Neural progenitor cell (in vitro differentiated cells): ENCODE data around the gene SLC29A1. TPM values are rescaled to one million over a fixed set of nuclear protein-coding genes. Genes with fewer than 3 reads are reported as not detected.

Experiments
- DNase-seq: peaks from one replicate; pipeline ENCODE4 v3.0.0-alpha.2; 2016; ENCODE audit warnings: low spot score
- H2AFZ ChIP-seq: fragments of 200-600 bp; sonication (generic); replicated peaks from 2 replicates; pipeline ENCODE4 v1.6.1; 2016; ENCODE audit warnings: antibody characterized with exemption
- H3F3A ChIP-seq: fragments of 200-600 bp; sonication (generic); 2 replicates; pipeline ENCODE4 v1.6.1; 2016; ENCODE audit warnings: antibody characterized with exemption, low read depth
- H3K27ac ChIP-seq: fragments of 200-600 bp; sonication (generic); 2 replicates; pipeline ENCODE4 v1.5.1; 2016; ENCODE audit warnings: mild to moderate bottlenecking
- H3K27me3 ChIP-seq: fragments of 200-600 bp; sonication (generic); 2 replicates; pipeline ENCODE4 v1.6.1; 2016; ENCODE audit warnings: mild to moderate bottlenecking, moderate library complexity
- H3K36me3 ChIP-seq: fragments of 200-600 bp; sonication (generic); 2 replicates; pipeline ENCODE4 v1.5.1; 2016
- H3K4me1 ChIP-seq: fragments of 200-600 bp; sonication (generic); 2 replicates; pipeline ENCODE4 v1.6.1; 2016; ENCODE audit warnings: mixed run types
- H3K4me2 ChIP-seq: fragments of 200-600 bp; sonication (generic); 2 replicates; pipeline ENCODE4 v1.6.1; 2016
- H3K4me3 ChIP-seq: fragments of 200-600 bp; sonication (generic); 2 replicates; pipeline ENCODE4 v1.5.1; 2016
- H3K79me2 ChIP-seq: fragments of 200-600 bp; sonication (generic); 2 replicates; pipeline ENCODE4 v1.6.1; 2016; ENCODE audit warnings: low read depth
- H3K9ac ChIP-seq: fragments of 200-600 bp; sonication (generic); 2 replicates; pipeline ENCODE4 v1.6.1; 2016
- H3K9me3 ChIP-seq: fragments of 200-600 bp; sonication (generic); 2 replicates; pipeline ENCODE4 v1.5.1; 2016; ENCODE audit warnings: low read depth
- H4K20me1 ChIP-seq: fragments of 200-600 bp; sonication (generic); 2 replicates; pipeline ENCODE4 v1.6.1; 2016; ENCODE audit warnings: low read depth
- H3K27ac Mint-ChIP-seq: 3 replicates; pipeline ENCODE4 v1.8.0; 2021; ENCODE audit warnings: mixed read lengths
- H3K27me3 Mint-ChIP-seq: 2 replicates; pipeline ENCODE4 v1.8.0; 2022; ENCODE audit warnings: low read depth, mild to moderate bottlenecking, inconsistent platforms, moderate library complexity, mixed read lengths; ENCODE audit not compliant: insufficient read depth
- H3K36me3 Mint-ChIP-seq: 3 replicates; pipeline ENCODE4 v1.8.0; 2021; ENCODE audit warnings: mixed read lengths
- H3K4me1 Mint-ChIP-seq: 3 replicates; pipeline ENCODE4 v1.8.0; 2021; ENCODE audit warnings: mixed read lengths
- H3K4me3 Mint-ChIP-seq: 3 replicates; pipeline ENCODE4 v1.8.0; 2021; ENCODE audit warnings: mild to moderate bottlenecking, moderate library complexity, mixed read lengths
- H3K9me3 Mint-ChIP-seq: 3 replicates; pipeline ENCODE4 v1.8.0; 2020; ENCODE audit warnings: mixed read lengths
- CTCF ChIP-seq: fragments of 200-600 bp; sonication (generic); IDR thresholded peaks from 2 replicates; pipeline ENCODE4 v1.5.1; 2017; ENCODE audit warnings: antibody characterized with exemption, mild to moderate bottlenecking
- EZH2 ChIP-seq: fragments of 200-600 bp; sonication (generic); IDR thresholded peaks from 2 replicates; pipeline ENCODE4 v1.6.1; 2017; ENCODE audit warnings: antibody characterized with exemption, mild to moderate bottlenecking, moderate library complexity
- EZH2phosphoT487 ChIP-seq: fragments of 200-600 bp; sonication (generic); IDR thresholded peaks from 2 replicates; pipeline ENCODE4 v1.6.1; 2017; ENCODE audit warnings: antibody characterized with exemption
- total RNA-seq: library from RNA; depleted of rRNA; stranded (reverse); fragments of >200 nt; gene quantifications from 2 replicates; pipeline ENCODE4 v1.2.3, GENCODE V29; 2015; ENCODE audit warnings: low replicate concordance

The SLC29A1 gene
- total RNA-seq, 1 donor from 2014 or later: 34.8 TPM

DNA sequence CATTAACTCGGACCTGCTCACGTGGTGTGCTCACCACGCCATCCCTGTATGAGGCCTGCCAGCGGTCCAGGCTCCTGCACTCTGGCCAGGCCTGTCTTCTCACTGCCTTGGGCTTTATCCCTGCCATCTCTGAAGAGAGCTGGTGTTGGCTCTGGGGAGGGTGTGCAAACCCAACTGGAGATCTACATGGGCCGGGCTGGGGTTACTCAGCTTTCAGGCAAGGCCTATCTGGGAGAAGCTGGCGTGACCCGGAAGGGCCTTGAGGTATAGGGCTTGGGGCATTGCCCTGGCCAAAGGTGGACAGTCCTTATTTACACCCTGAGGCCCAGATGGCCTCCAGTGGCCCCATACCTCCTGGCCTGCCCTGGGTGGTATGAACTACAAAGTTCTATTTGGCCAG, 5.0 kb downstream of the SLC29A1 start:
- Histone ChIP-seq H2AFZ (no peak overlapping the region), H3K36me3 (no peaks in the 10 kb centered on the region), H3K79me2 (peaks cover 31% of the 10 kb centered on the region), H3K4me3 (no peak overlapping the region), H3K27ac (no peak overlapping the region), H3K27me3 (no peaks in the 10 kb centered on the region), H3K4me1 (peaks cover 34% of the 10 kb centered on the region), H3K4me2 (no peak overlapping the region), H4K20me1 (peaks cover 41% of the 10 kb centered on the region), H3F3A (peaks cover 11% of the 10 kb centered on the region), H3K9me3 (no peaks in the 10 kb centered on the region), H3K9ac (no peak overlapping the region)
- TF ChIP-seq CTCF (no peak), EZH2phosphoT487 (no peak), EZH2 (no peak)
- Mint-ChIP-seq H3K27ac (peak overlapping the region; percentile 40), H3K4me3 (no peak overlapping the region), H3K27me3 (peaks cover 2% of the 10 kb centered on the region), H3K9me3 (no peaks in the 10 kb centered on the region), H3K4me1 (peaks cover 36% of the 10 kb centered on the region), H3K36me3 (peaks cover 7% of the 10 kb centered on the region)
- DNase-seq: no peak

GRCh38 chr6:44228836-44229235, 5.4 kb downstream of the SLC29A1 start:
- Histone ChIP-seq H3K4me3 (no peak overlapping the region), H3K27ac (no peak overlapping the region), H3K9me3 (no peaks in the 10 kb centered on the region)

GRCh38 chr6:44229376-44230033, 6.1 kb downstream of the SLC29A1 start:
- H3K36me3 ChIP-seq: no peaks in the 10 kb centered on the region
- peaks cover 8% of the 10 kb centered on the region for H3F3A ChIP-seq
- no peak overlapping the region for H3K4me2 ChIP-seq
- TF ChIP-seq EZH2phosphoT487 (no peak), EZH2 (no peak), CTCF (no peak)
- H3K27me3 Mint-ChIP-seq: peaks cover 6% of the 10 kb centered on the region
- peaks cover 34% of the 10 kb centered on the region for H4K20me1 ChIP-seq
- H3K36me3 Mint-ChIP-seq: peaks cover 9% of the 10 kb centered on the region
- H3K4me1 Mint-ChIP-seq: peaks cover 37% of the 10 kb centered on the region
- no peak overlapping the region for H3K4me3 ChIP-seq
- H3K27ac Mint-ChIP-seq: no peak overlapping the region
- no peaks in the 10 kb centered on the region for H3K9me3 ChIP-seq
- no peak for DNase-seq
- H2AFZ ChIP-seq: no peak overlapping the region
- H3K9me3 Mint-ChIP-seq: no peaks in the 10 kb centered on the region
- no peak overlapping the region for H3K9ac ChIP-seq
- H3K27ac ChIP-seq: no peak overlapping the region
- H3K4me3 Mint-ChIP-seq: peak overlapping the region; percentile 48
- H3K79me2 ChIP-seq: peaks cover 26% of the 10 kb centered on the region
- H3K27me3 ChIP-seq: no peaks in the 10 kb centered on the region
- peaks cover 33% of the 10 kb centered on the region for H3K4me1 ChIP-seq

More at GRCh38 chr6:44228836-44229235, 5.4 kb downstream of the SLC29A1 start:
- no peak overlapping the region for H3K4me2 ChIP-seq
- Mint-ChIP-seq H3K9me3 (no peaks in the 10 kb centered on the region), H3K4me1 (peaks cover 40% of the 10 kb centered on the region), H3K27me3 (peaks cover 6% of the 10 kb centered on the region), H3K27ac (peak overlapping the region; percentile 60), H3K4me3 (no peak overlapping the region), H3K36me3 (peaks cover 9% of the 10 kb centered on the region)
- H3K79me2 ChIP-seq: peaks cover 31% of the 10 kb centered on the region
- H3F3A ChIP-seq: peaks cover 8% of the 10 kb centered on the region
- H4K20me1 ChIP-seq: peaks cover 41% of the 10 kb centered on the region
- no peaks in the 10 kb centered on the region for H3K27me3 ChIP-seq
- TF ChIP-seq CTCF (no peak), EZH2phosphoT487 (no peak), EZH2 (no peak)
- DNase-seq: no peak
- H2AFZ ChIP-seq: no peak overlapping the region
- no peak overlapping the region for H3K9ac ChIP-seq
- no peaks in the 10 kb centered on the region for H3K36me3 ChIP-seq
- H3K4me1 ChIP-seq: peaks cover 34% of the 10 kb centered on the region
